Measurements from ENCODE around the gene DENND2C. TPM values are rescaled to one million over a fixed set of nuclear protein-coding genes. Genes with fewer than 3 reads are reported as not detected.

Gene DENND2C
- total and polyA plus RNA-seq, 4 donors = 0.25 to 5.9 (median 2.7) TPM

GRCh38 chr1:114607223-114607622, 62.6 kb downstream of the DENND2C start:
- ATAC-seq (ENCODE audit: low FRiP score) (no peak), DNase-seq (no peak)
- Histone ChIP-seq H3K27me3 (ENCODE audit: control insufficient read depth in 1 of 2, insufficient read depth in 2 of 2, low read length in 1 of 2) (no peaks in the 10 kb centered on the region), H3K4me1 (ENCODE audit: control insufficient read depth in 1 of 2, insufficient read depth in 2 of 2, low read length in 2 of 2) (no peaks in the 10 kb centered on the region), H3K4me3 (ENCODE audit: low read length in 2 of 2) (no peak overlapping the region), H3K9me3 (ENCODE audit: control insufficient read depth, low read length) (no peaks in the 10 kb centered on the region), H3K27ac (ENCODE audit: low read depth in 1 of 2, low read length in 2 of 2) (no peak overlapping the region), H3K36me3 (ENCODE audit: control insufficient read depth in 1 of 2, insufficient read depth in 2 of 2, low read length in 1 of 2) (peaks cover 4 to 6% of the 10 kb centered on the region in 2 donors)
- 23 to 52% methylated on average over 1 of the region's 1 CpG for WGBS, 2 donors
- intact Hi-C loops (cut with DNase I) = no loop called here

- Histone ChIP-seq H3K4me3 (ENCODE audit: low read length in 2 of 2) (no peak overlapping the region), H3K36me3 (ENCODE audit: control insufficient read depth in 1 of 2, insufficient read depth in 2 of 2, low read length in 1 of 2) (peaks cover 0 to 3% of the 10 kb centered on the region in 2 donors), H3K27ac (ENCODE audit: low read depth in 1 of 2, low read length in 2 of 2) (no peak overlapping the region), H3K4me1 (ENCODE audit: control insufficient read depth in 1 of 2, insufficient read depth in 2 of 2, low read length in 2 of 2) (no peaks in the 10 kb centered on the region), H3K27me3 (ENCODE audit: control insufficient read depth in 1 of 2, insufficient read depth in 2 of 2, low read length in 1 of 2) (no peaks in the 10 kb centered on the region), H3K9me3 (ENCODE audit: control insufficient read depth, low read length) (no peaks in the 10 kb centered on the region)
- 79 to 88% methylated on average over 1 of the region's 1 CpG for WGBS, 2 donors
- DNase-seq (no peak), ATAC-seq (ENCODE audit: low FRiP score) (no peak)
- intact Hi-C loops (cut with DNase I) = no loop called here
These were observed 71.9 kb downstream of the DENND2C start for GRCh38 chr1:114597949-114598348.

GRCh38 chr1:114595602-114596001, 74.2 kb downstream of the DENND2C start:
- intact Hi-C loops (cut with DNase I) = no loop called here
- H3K4me1 ChIP-seq (ENCODE audit: control insufficient read depth in 1 of 2, insufficient read depth in 2 of 2, low read length in 2 of 2) = no peaks in the 10 kb centered on the region
- no peaks in the 10 kb centered on the region for H3K27me3 ChIP-seq (ENCODE audit: control insufficient read depth in 1 of 2, insufficient read depth in 2 of 2, low read length in 1 of 2)
- peaks cover 2 to 3% of the 10 kb centered on the region in 2 donors for H3K36me3 ChIP-seq (ENCODE audit: control insufficient read depth in 1 of 2, insufficient read depth in 2 of 2, low read length in 1 of 2)
- ATAC-seq (ENCODE audit: low FRiP score) (no peak), DNase-seq (no peak)
- no peak overlapping the region for H3K4me3 ChIP-seq (ENCODE audit: low read length in 2 of 2)
- no peaks in the 10 kb centered on the region for H3K9me3 ChIP-seq (ENCODE audit: control insufficient read depth, low read length)
- no peak overlapping the region for H3K27ac ChIP-seq (ENCODE audit: low read depth in 1 of 2, low read length in 2 of 2)

GRCh38 chr1:114594046-114594445, 75.8 kb downstream of the DENND2C start:
- no peak overlapping the region for H3K27ac ChIP-seq (ENCODE audit: low read depth in 1 of 2, low read length in 2 of 2)
- WGBS, 2 donors = 92 to 93% methylated on average over 3 of the region's 3 CpGs
- H3K9me3 ChIP-seq (ENCODE audit: control insufficient read depth, low read length) = no peaks in the 10 kb centered on the region
- no peaks in the 10 kb centered on the region for H3K4me1 ChIP-seq (ENCODE audit: control insufficient read depth in 1 of 2, insufficient read depth in 2 of 2, low read length in 2 of 2)
- peaks cover 0 to 4% of the 10 kb centered on the region in 2 donors for H3K36me3 ChIP-seq (ENCODE audit: control insufficient read depth in 1 of 2, insufficient read depth in 2 of 2, low read length in 1 of 2)
- DNase-seq (no peak), ATAC-seq (ENCODE audit: low FRiP score) (no peak)
- H3K27me3 ChIP-seq (ENCODE audit: control insufficient read depth in 1 of 2, insufficient read depth in 2 of 2, low read length in 1 of 2) = no peaks in the 10 kb centered on the region
- H3K4me3 ChIP-seq (ENCODE audit: low read length in 2 of 2) = no peak overlapping the region
- intact Hi-C loops (cut with DNase I) = no loop called here

DNA sequence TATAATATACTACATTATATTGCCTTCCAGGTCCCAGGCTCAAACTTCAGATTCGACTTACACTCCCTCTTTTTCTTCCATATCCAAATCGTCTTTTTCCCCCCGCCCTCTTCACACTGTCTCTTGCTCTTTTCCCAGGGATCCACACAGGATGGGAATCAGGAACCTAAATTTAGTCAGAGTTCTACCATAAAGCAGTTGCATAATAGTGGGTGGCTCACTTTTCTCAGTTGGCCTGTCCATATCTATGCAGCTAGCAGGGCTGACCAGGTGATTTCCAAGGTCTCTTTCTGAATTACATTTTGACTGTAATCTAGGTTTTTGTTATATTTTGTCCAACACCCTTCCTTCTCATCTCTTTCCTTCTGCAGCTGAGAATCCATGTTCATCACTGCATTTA, 80.7 kb downstream of the DENND2C start:
- WGBS, 2 donors = 86 to 91% methylated on average over 3 of the region's 3 CpGs
- ATAC-seq (ENCODE audit: low FRiP score) (no peak), DNase-seq (no peak)
- no peak overlapping the region for H3K4me3 ChIP-seq (ENCODE audit: low read length in 2 of 2)
- H3K27me3 ChIP-seq (ENCODE audit: control insufficient read depth in 1 of 2, insufficient read depth in 2 of 2, low read length in 1 of 2) = no peaks in the 10 kb centered on the region
- no peak overlapping the region for H3K27ac ChIP-seq (ENCODE audit: low read depth in 1 of 2, low read length in 2 of 2)
- peaks cover 3 to 4% of the 10 kb centered on the region in 2 donors for H3K36me3 ChIP-seq (ENCODE audit: control insufficient read depth in 1 of 2, insufficient read depth in 2 of 2, low read length in 1 of 2)
- H3K4me1 ChIP-seq (ENCODE audit: control insufficient read depth in 1 of 2, insufficient read depth in 2 of 2, low read length in 2 of 2) = no peaks in the 10 kb centered on the region
- H3K9me3 ChIP-seq (ENCODE audit: control insufficient read depth, low read length) = no peaks in the 10 kb centered on the region
- intact Hi-C loops (cut with DNase I) = loop anchor here (10.0 kb wide), 2 partner anchors 126 to 244 kb away; partner anchors contain the start of gene NRAS (in 1 of the 2)

GRCh38 chr1:114588196-114588689, 81.6 kb downstream of the DENND2C start:
- Histone ChIP-seq H3K27me3 (ENCODE audit: control insufficient read depth in 1 of 2, insufficient read depth in 2 of 2, low read length in 1 of 2) (no peaks in the 10 kb centered on the region), H3K27ac (ENCODE audit: low read depth in 1 of 2, low read length in 2 of 2) (no peak overlapping the region), H3K4me3 (ENCODE audit: low read length in 2 of 2) (no peak overlapping the region), H3K9me3 (ENCODE audit: control insufficient read depth, low read length) (no peaks in the 10 kb centered on the region), H3K36me3 (ENCODE audit: control insufficient read depth in 1 of 2, insufficient read depth in 2 of 2, low read length in 1 of 2) (peaks cover 3 to 4% of the 10 kb centered on the region in 2 donors), H3K4me1 (ENCODE audit: control insufficient read depth in 1 of 2, insufficient read depth in 2 of 2, low read length in 2 of 2) (no peaks in the 10 kb centered on the region)
- DNase-seq = no peak
- 73 to 75% methylated on average over 2 of the region's 2 CpGs for WGBS, 2 donors
- intact Hi-C loops (cut with DNase I) = loop anchor here (10.0 kb wide), 2 partner anchors 127 to 243 kb away; partner anchors contain the start of gene NRAS (in 1 of the 2)
- ATAC-seq (ENCODE audit: low FRiP score) = no peak

- 93 to 94% methylated on average over 16 of the region's 16 CpGs for WGBS, 2 donors
- H3K9me3 ChIP-seq (ENCODE audit: control insufficient read depth, low read length) = no peaks in the 10 kb centered on the region
- no peaks in the 10 kb centered on the region for H3K27me3 ChIP-seq (ENCODE audit: control insufficient read depth in 1 of 2, insufficient read depth in 2 of 2, low read length in 1 of 2)
- no peaks in the 10 kb centered on the region for H3K4me1 ChIP-seq (ENCODE audit: control insufficient read depth in 1 of 2, insufficient read depth in 2 of 2, low read length in 2 of 2)
- ATAC-seq (ENCODE audit: low FRiP score) (no peak), DNase-seq (no peak)
- peaks cover 3 to 4% of the 10 kb centered on the region in 2 donors for H3K36me3 ChIP-seq (ENCODE audit: control insufficient read depth in 1 of 2, insufficient read depth in 2 of 2, low read length in 1 of 2)
- intact Hi-C loops (cut with DNase I) = loop anchor here (10.0 kb wide), 2 partner anchors 127 to 243 kb away; partner anchors contain the start of gene NRAS (in 1 of the 2)
- H3K4me3 ChIP-seq (ENCODE audit: low read length in 2 of 2) = no peak overlapping the region
- no peak overlapping the region for H3K27ac ChIP-seq (ENCODE audit: low read depth in 1 of 2, low read length in 2 of 2)
These were observed 82.5 kb downstream of the DENND2C start for GRCh38 chr1:114587203-114587991.

GRCh38 chr1:114586513-114587047, 83.3 kb downstream of the DENND2C start:
- no peak for DNase-seq
- ATAC-seq (ENCODE audit: low FRiP score) = no peak
- 81 to 89% methylated on average over 5 of the region's 5 CpGs for WGBS, 2 donors
- peaks cover 3 to 4% of the 10 kb centered on the region in 2 donors for H3K36me3 ChIP-seq (ENCODE audit: control insufficient read depth in 1 of 2, insufficient read depth in 2 of 2, low read length in 1 of 2)
- intact Hi-C loops (cut with DNase I) = loop anchor here (10.0 kb wide), 2 partner anchors 128 to 242 kb away; partner anchors contain the start of gene NRAS (in 1 of the 2)
- no peaks in the 10 kb centered on the region for H3K9me3 ChIP-seq (ENCODE audit: control insufficient read depth, low read length)
- H3K4me3 ChIP-seq (ENCODE audit: low read length in 2 of 2) = no peak overlapping the region
- no peaks in the 10 kb centered on the region for H3K4me1 ChIP-seq (ENCODE audit: control insufficient read depth in 1 of 2, insufficient read depth in 2 of 2, low read length in 2 of 2)
- no peak overlapping the region for H3K27ac ChIP-seq (ENCODE audit: low read depth in 1 of 2, low read length in 2 of 2)
- no peaks in the 10 kb centered on the region for H3K27me3 ChIP-seq (ENCODE audit: control insufficient read depth in 1 of 2, insufficient read depth in 2 of 2, low read length in 1 of 2)
